ENCODE measurements around the gene UGGT2.

Gene UGGT2

DNA sequence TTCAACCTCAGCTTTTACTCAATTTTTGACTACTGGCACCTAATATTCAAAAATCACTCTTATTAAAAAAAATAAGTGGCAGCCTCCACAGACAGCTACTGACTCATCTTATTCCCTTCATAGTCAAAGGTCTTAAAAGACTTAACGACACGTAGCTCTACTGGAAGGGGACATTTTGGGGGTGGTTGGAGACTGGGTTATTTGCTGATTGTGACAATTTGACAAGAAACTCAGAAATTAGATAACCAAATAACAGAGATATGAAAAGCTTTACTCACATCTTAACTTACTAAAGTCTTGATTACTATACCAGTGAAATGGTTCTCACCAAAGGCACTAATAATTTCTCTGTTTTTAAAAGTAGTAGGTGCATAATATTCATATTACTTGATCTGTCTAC lies 25.7 kb downstream of the UGGT2 start:
- Histone ChIP-seq H3K4me1 (ENCODE audit: control insufficient read depth in 2 of 2, insufficient read depth in 2 of 2, low read length in 2 of 2) (no peaks in the 10 kb centered on the region), H3K9ac (ENCODE audit: low read depth in 1 of 2, low read length in 2 of 2) (no peak overlapping the region), H3K4me3 (ENCODE audit: low read length in 2 of 2) (no peak overlapping the region), H3K27me3 (ENCODE audit: control insufficient read depth in 2 of 2, insufficient read depth in 2 of 2, low read length in 2 of 2) (no peaks in the 10 kb centered on the region), H3K36me3 (ENCODE audit: control insufficient read depth in 2 of 2, insufficient read depth in 2 of 2, low read length in 2 of 2) (peaks cover 0 to 3% of the 10 kb centered on the region in 2 donors), H3K27ac (ENCODE audit: low read depth in 2 of 2, low read length in 2 of 2) (no peak overlapping the region), H3K9me3 (ENCODE audit: control insufficient read depth in 2 of 2, low read length in 2 of 2) (no peaks in the 10 kb centered on the region)

DNA sequence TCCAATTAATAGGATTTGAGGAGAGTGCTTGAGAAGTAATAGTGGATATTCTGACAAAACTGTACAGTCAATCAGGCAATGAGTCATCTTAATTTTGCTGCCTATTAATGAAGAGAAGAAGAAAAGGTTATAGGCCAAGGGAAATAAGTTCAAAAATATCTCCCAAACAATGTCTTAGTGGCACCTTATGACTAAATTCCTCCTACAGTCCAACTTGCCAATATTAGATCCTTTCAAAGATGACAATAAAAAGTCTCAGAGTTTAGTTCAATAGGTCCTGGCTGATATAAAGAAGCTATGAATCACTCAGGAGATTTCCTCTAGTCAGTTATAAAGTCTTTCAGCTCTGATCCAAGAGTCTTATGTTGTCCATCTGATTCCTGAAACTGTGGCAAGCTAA lies 27.9 kb downstream of the UGGT2 start:
- no peaks in the 10 kb centered on the region for H3K9me3 ChIP-seq (ENCODE audit: control insufficient read depth in 2 of 2, low read length in 2 of 2)
- peaks cover 0 to 3% of the 10 kb centered on the region in 2 donors for H3K36me3 ChIP-seq (ENCODE audit: control insufficient read depth in 2 of 2, insufficient read depth in 2 of 2, low read length in 2 of 2)
- no peak overlapping the region for H3K9ac ChIP-seq (ENCODE audit: low read depth in 1 of 2, low read length in 2 of 2)
- peaks cover 6 to 9% of the 10 kb centered on the region in 2 donors for H3K4me1 ChIP-seq (ENCODE audit: control insufficient read depth in 2 of 2, insufficient read depth in 2 of 2, low read length in 2 of 2)
- no peak overlapping the region for H3K27ac ChIP-seq (ENCODE audit: low read depth in 2 of 2, low read length in 2 of 2)
- no peak overlapping the region for H3K4me3 ChIP-seq (ENCODE audit: low read length in 2 of 2)
- H3K27me3 ChIP-seq (ENCODE audit: control insufficient read depth in 2 of 2, insufficient read depth in 2 of 2, low read length in 2 of 2), result no peaks in the 10 kb centered on the region

DNA sequence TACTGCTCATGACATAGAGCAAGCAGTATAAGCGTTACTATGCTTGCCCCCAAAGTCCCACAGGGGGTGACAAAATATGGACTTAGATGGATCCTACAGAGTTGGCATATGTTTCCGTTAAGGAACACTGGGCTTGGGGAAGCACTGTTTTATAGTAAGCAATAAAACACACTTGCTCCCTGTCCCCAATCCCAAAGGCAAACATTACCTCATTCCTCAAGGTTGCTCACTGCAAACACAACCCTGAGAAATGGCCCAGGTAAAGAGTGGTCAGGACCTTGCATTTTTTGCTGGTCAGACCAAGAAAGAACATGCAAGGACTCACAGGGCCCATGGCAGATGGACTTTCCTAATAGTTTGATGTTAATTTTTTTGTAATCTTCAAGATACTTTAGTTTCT lies 32.3 kb downstream of the UGGT2 start:
- no peak overlapping the region for H3K27ac ChIP-seq (ENCODE audit: low read depth in 2 of 2, low read length in 2 of 2)
- H3K9me3 ChIP-seq (ENCODE audit: control insufficient read depth in 2 of 2, low read length in 2 of 2), result no peaks in the 10 kb centered on the region
- peaks cover 0 to 3% of the 10 kb centered on the region in 2 donors for H3K36me3 ChIP-seq (ENCODE audit: control insufficient read depth in 2 of 2, insufficient read depth in 2 of 2, low read length in 2 of 2)
- H3K9ac ChIP-seq (ENCODE audit: low read depth in 1 of 2, low read length in 2 of 2), result no peak overlapping the region
- H3K27me3 ChIP-seq (ENCODE audit: control insufficient read depth in 2 of 2, insufficient read depth in 2 of 2, low read length in 2 of 2), result no peaks in the 10 kb centered on the region
- no peak overlapping the region for H3K4me3 ChIP-seq (ENCODE audit: low read length in 2 of 2)
- H3K4me1 ChIP-seq (ENCODE audit: control insufficient read depth in 2 of 2, insufficient read depth in 2 of 2, low read length in 2 of 2), result peaks cover 8 to 12% of the 10 kb centered on the region in 2 donors

DNA sequence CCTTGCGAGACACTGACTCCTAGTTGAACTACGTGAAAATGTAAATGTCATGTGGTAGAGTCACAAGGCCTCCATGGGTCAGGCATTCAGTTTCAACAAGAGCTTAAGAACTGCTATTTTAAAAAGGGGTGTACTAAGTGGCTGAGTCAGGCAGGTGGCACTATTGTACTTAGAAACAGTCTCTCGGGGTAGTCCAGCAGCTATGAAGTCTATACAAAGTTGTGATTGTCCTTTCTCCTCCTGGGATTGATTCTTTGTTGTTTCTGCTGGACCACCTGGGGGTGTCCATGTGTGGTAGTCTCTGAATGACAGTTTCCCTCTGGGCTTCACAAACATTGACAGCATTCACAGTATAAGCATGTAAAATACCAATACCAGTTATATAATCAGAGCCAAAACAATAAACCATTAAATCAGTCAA lies 33.0 kb downstream of the UGGT2 start:
- H3K27ac ChIP-seq (ENCODE audit: low read depth in 2 of 2, low read length in 2 of 2), result no peak overlapping the region
- peaks cover 0 to 3% of the 10 kb centered on the region in 2 donors for H3K36me3 ChIP-seq (ENCODE audit: control insufficient read depth in 2 of 2, insufficient read depth in 2 of 2, low read length in 2 of 2)
- H3K27me3 ChIP-seq (ENCODE audit: control insufficient read depth in 2 of 2, insufficient read depth in 2 of 2, low read length in 2 of 2), result no peaks in the 10 kb centered on the region
- H3K4me1 ChIP-seq (ENCODE audit: control insufficient read depth in 2 of 2, insufficient read depth in 2 of 2, low read length in 2 of 2), result peaks cover 8 to 12% of the 10 kb centered on the region in 2 donors
- no peaks in the 10 kb centered on the region for H3K9me3 ChIP-seq (ENCODE audit: control insufficient read depth in 2 of 2, low read length in 2 of 2)
- H3K9ac ChIP-seq (ENCODE audit: low read depth in 1 of 2, low read length in 2 of 2), result no peak overlapping the region
- no peak overlapping the region for H3K4me3 ChIP-seq (ENCODE audit: low read length in 2 of 2)

DNA sequence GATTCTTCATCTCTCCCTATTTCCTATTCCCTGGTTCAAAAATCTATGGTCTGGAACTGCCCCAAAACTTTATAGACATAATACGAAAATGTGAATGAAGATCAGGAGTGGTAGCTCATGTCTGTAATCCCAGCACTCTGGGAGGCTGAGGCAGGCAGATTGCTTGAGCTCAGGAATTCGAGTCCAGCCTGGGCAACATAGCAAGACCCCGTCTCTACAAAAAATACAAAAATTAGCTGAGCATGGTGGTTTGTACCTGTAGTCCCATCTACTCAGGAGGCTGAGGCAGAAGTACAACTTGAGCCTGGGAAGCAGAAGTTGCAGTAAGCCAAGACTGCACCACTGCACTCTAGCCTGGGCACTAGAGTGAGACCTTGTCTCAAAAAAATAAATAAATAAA lies 35.1 kb downstream of the UGGT2 start:
- peaks cover 8 to 12% of the 10 kb centered on the region in 2 donors for H3K4me1 ChIP-seq (ENCODE audit: control insufficient read depth in 2 of 2, insufficient read depth in 2 of 2, low read length in 2 of 2)
- no peaks in the 10 kb centered on the region for H3K27me3 ChIP-seq (ENCODE audit: control insufficient read depth in 2 of 2, insufficient read depth in 2 of 2, low read length in 2 of 2)

GRCh38 chr13:96011291-96011872 lies 41.8 kb downstream of the UGGT2 start:
- H3K4me1 ChIP-seq (ENCODE audit: control insufficient read depth in 2 of 2, insufficient read depth in 2 of 2, low read length in 2 of 2), result no peaks in the 10 kb centered on the region
- H3K27me3 ChIP-seq (ENCODE audit: control insufficient read depth in 2 of 2, insufficient read depth in 2 of 2, low read length in 2 of 2), result no peaks in the 10 kb centered on the region
- no peaks in the 10 kb centered on the region for H3K36me3 ChIP-seq (ENCODE audit: control insufficient read depth in 2 of 2, insufficient read depth in 2 of 2, low read length in 2 of 2)
- no peak overlapping the region for H3K9ac ChIP-seq (ENCODE audit: low read depth in 1 of 2, low read length in 2 of 2)
- no peak overlapping the region for H3K4me3 ChIP-seq (ENCODE audit: low read length in 2 of 2)
- no peak overlapping the region for H3K27ac ChIP-seq (ENCODE audit: low read depth in 2 of 2, low read length in 2 of 2)
- H3K9me3 ChIP-seq (ENCODE audit: control insufficient read depth in 2 of 2, low read length in 2 of 2), result no peaks in the 10 kb centered on the region

More for the DNA sequence above, 35.1 kb downstream of the UGGT2 start:
- Histone ChIP-seq H3K27ac (ENCODE audit: low read depth in 2 of 2, low read length in 2 of 2) (no peak overlapping the region), H3K9me3 (ENCODE audit: control insufficient read depth in 2 of 2, low read length in 2 of 2) (no peaks in the 10 kb centered on the region), H3K4me3 (ENCODE audit: low read length in 2 of 2) (no peak overlapping the region), H3K36me3 (ENCODE audit: control insufficient read depth in 2 of 2, insufficient read depth in 2 of 2, low read length in 2 of 2) (no peaks in the 10 kb centered on the region), H3K9ac (ENCODE audit: low read depth in 1 of 2, low read length in 2 of 2) (no peak overlapping the region)

- Histone ChIP-seq H3K27ac (ENCODE audit: low read depth in 2 of 2, low read length in 2 of 2) (no peak overlapping the region), H3K4me3 (ENCODE audit: low read length in 2 of 2) (no peak overlapping the region), H3K9ac (ENCODE audit: low read depth in 1 of 2, low read length in 2 of 2) (no peak overlapping the region), H3K36me3 (ENCODE audit: control insufficient read depth in 2 of 2, insufficient read depth in 2 of 2, low read length in 2 of 2) (no peaks in the 10 kb centered on the region), H3K4me1 (ENCODE audit: control insufficient read depth in 2 of 2, insufficient read depth in 2 of 2, low read length in 2 of 2) (no peaks in the 10 kb centered on the region), H3K9me3 (ENCODE audit: control insufficient read depth in 2 of 2, low read length in 2 of 2) (no peaks in the 10 kb centered on the region), H3K27me3 (ENCODE audit: control insufficient read depth in 2 of 2, insufficient read depth in 2 of 2, low read length in 2 of 2) (no peaks in the 10 kb centered on the region)
Measured at GRCh38 chr13:96003304-96003703, 49.9 kb downstream of the UGGT2 start.

DNA sequence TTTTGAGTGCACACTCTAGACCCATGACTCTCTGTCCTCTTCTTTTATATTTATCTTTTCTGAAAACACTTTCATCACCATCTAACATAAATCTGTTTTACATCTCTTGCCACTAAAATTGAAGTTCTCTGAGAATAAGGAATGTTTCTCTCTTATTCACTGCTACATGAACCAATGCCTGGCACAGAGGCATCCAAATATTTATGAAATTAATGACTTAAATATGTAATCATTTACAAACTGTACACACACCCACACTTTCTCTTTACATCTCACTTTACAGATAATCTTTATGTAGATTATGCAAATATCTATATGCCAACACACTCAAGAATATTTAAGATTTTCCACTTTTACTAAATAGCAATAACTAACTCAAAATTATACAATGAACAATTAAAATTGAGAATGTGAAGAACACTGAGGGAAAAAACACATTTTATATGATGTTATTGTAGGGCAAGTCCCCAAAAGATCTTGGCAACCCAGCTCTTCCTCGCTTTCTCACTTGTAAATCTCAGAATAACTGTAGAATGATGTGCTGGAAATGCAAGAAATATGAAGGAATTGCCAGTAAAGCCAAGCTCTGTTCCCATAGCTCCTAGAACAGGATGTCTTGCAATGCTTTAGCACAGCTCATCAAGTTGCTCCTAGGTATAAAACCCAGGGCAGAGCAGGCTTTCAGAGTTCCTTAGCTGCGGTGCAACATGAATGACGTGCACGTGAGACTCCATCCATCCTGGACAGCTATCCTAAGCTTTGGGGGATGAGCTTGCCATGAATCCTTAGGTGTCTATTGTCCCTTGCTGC lies 50.7 kb downstream of the UGGT2 start:
- H3K27me3 ChIP-seq (ENCODE audit: control insufficient read depth in 2 of 2, insufficient read depth in 2 of 2, low read length in 2 of 2), result no peaks in the 10 kb centered on the region
- H3K4me3 ChIP-seq (ENCODE audit: low read length in 2 of 2), result no peak overlapping the region
- no peaks in the 10 kb centered on the region for H3K9me3 ChIP-seq (ENCODE audit: control insufficient read depth in 2 of 2, low read length in 2 of 2)
- no peak overlapping the region for H3K9ac ChIP-seq (ENCODE audit: low read depth in 1 of 2, low read length in 2 of 2)
- H3K36me3 ChIP-seq (ENCODE audit: control insufficient read depth in 2 of 2, insufficient read depth in 2 of 2, low read length in 2 of 2), result no peaks in the 10 kb centered on the region
- no peaks in the 10 kb centered on the region for H3K4me1 ChIP-seq (ENCODE audit: control insufficient read depth in 2 of 2, insufficient read depth in 2 of 2, low read length in 2 of 2)
- H3K27ac ChIP-seq (ENCODE audit: low read depth in 2 of 2, low read length in 2 of 2), result no peak overlapping the region

GRCh38 chr13:96000069-96000468 lies 53.1 kb downstream of the UGGT2 start:
- no peak overlapping the region for H3K4me3 ChIP-seq (ENCODE audit: low read length in 2 of 2)
- no peaks in the 10 kb centered on the region for H3K27me3 ChIP-seq (ENCODE audit: control insufficient read depth in 2 of 2, insufficient read depth in 2 of 2, low read length in 2 of 2)
- no peak overlapping the region for H3K27ac ChIP-seq (ENCODE audit: low read depth in 2 of 2, low read length in 2 of 2)
- no peak overlapping the region for H3K9ac ChIP-seq (ENCODE audit: low read depth in 1 of 2, low read length in 2 of 2)
- no peaks in the 10 kb centered on the region for H3K36me3 ChIP-seq (ENCODE audit: control insufficient read depth in 2 of 2, insufficient read depth in 2 of 2, low read length in 2 of 2)
- no peaks in the 10 kb centered on the region for H3K4me1 ChIP-seq (ENCODE audit: control insufficient read depth in 2 of 2, insufficient read depth in 2 of 2, low read length in 2 of 2)
- no peaks in the 10 kb centered on the region for H3K9me3 ChIP-seq (ENCODE audit: control insufficient read depth in 2 of 2, low read length in 2 of 2)

- H3K36me3 ChIP-seq (ENCODE audit: control insufficient read depth in 2 of 2, insufficient read depth in 2 of 2, low read length in 2 of 2), result no peaks in the 10 kb centered on the region
- no peak overlapping the region for H3K9ac ChIP-seq (ENCODE audit: low read depth in 1 of 2, low read length in 2 of 2)
- no peak overlapping the region for H3K27ac ChIP-seq (ENCODE audit: low read depth in 2 of 2, low read length in 2 of 2)
- no peak overlapping the region for H3K4me3 ChIP-seq (ENCODE audit: low read length in 2 of 2)
- no peaks in the 10 kb centered on the region for H3K9me3 ChIP-seq (ENCODE audit: control insufficient read depth in 2 of 2, low read length in 2 of 2)
- H3K4me1 ChIP-seq (ENCODE audit: control insufficient read depth in 2 of 2, insufficient read depth in 2 of 2, low read length in 2 of 2), result no peaks in the 10 kb centered on the region
- H3K27me3 ChIP-seq (ENCODE audit: control insufficient read depth in 2 of 2, insufficient read depth in 2 of 2, low read length in 2 of 2), result no peaks in the 10 kb centered on the region
Measured at GRCh38 chr13:95987841-95988240, 65.4 kb downstream of the UGGT2 start.
